GM12878 (cell line): ENCODE data around the gene KRT81. TPM values are rescaled to one million over a fixed set of nuclear protein-coding genes. Genes with fewer than 3 reads are reported as not detected.
"Not testable (repeated sequence)": the region's sequence is repeated elsewhere in the genome, so short reads cannot be mapped to it uniquely, and the experiment has no call there.

Source experiments
- ATAC-seq: fragments of 200-7000 bp; cut with Tn5 transposase; 3 replicates; pipeline ENCODE4 v1.9.1; 2020; ENCODE audit warnings: mild to moderate bottlenecking, moderate library complexity
- BruUV-seq: library from RNA; stranded (reverse); fragments of 400-500 nt; replicated peaks from 2 replicates; lab custom pipeline; 2021; lab: Mats Ljungman, UMichigan
- CTCF ChIA-PET: fragments of 300-600 bp; sonication (Branson Sonifier 250); formaldehyde crosslinking; extraction: SDS; loops from one replicate; lab custom pipeline; 2021; ENCODE audit warnings: inconsistent platforms; lab: Yijun Ruan, JAX
- POLR2A ChIA-PET: fragments of 350-600 bp; formaldehyde crosslinking; extraction: SDS; loops from one replicate; lab custom pipeline; 2021; ENCODE audit warnings: inconsistent platforms; lab: Charles Lee
- RAD21 ChIA-PET: fragments of 300-600 bp; sonication (Branson Sonifier 250); formaldehyde crosslinking; loops from one replicate; lab custom pipeline; 2023; ENCODE audit warnings: antibody characterized with exemption; ENCODE audit not compliant: unreplicated experiment; lab: Charles Lee
- SMC1A ChIA-PET: fragments of 300-600 bp; sonication (Branson Sonifier 250); formaldehyde crosslinking; loops from one replicate; lab custom pipeline; 2023; ENCODE audit not compliant: unreplicated experiment, uncharacterized antibody; lab: Charles Lee
- DNase-seq: peaks from one replicate; pipeline ENCODE4 v3.0.0-alpha.2; 2011; ENCODE audit warnings: low read depth, low spot score
- FAIRE-seq: peaks from 3 replicates; lab custom pipeline; 2011; peaks lifted over from hg19 to GRCh38; lab: Jason Lieb, UNC
- H2AFZ ChIP-seq: 2 replicates; pipeline ENCODE4 v1.6.0; 2011; ENCODE audit warnings: low read depth, low read length, control low read depth; ENCODE audit not compliant: control insufficient read depth
- H3K27ac ChIP-seq: 2 replicates; pipeline ENCODE4 v1.5.1; 2011; ENCODE audit warnings: control low read depth; ENCODE audit not compliant: control insufficient read depth, insufficient read depth
- H3K27me3 ChIP-seq, 2 experiments: replicated peaks in 1 of 2; 2 replicates each; pipeline versions ENCODE4 v1.6.0 to v1.6.1; 2011; ENCODE audit warnings: low read length in 1 of 2; ENCODE audit not compliant: control insufficient read depth in 2 of 2, insufficient read depth in 2 of 2
- H3K36me3 ChIP-seq, 2 experiments: 2 replicates each; pipeline ENCODE4 v1.5.1; 2011; ENCODE audit warnings: low read length in 1 of 2; ENCODE audit not compliant: control insufficient read depth in 2 of 2, insufficient read depth in 2 of 2
- H3K4me1 ChIP-seq: 2 replicates; pipeline ENCODE4 v1.6.1; 2011; ENCODE audit warnings: mild to moderate bottlenecking, low read length, moderate library complexity, mixed read lengths; ENCODE audit not compliant: control insufficient read depth, insufficient read depth
- H3K4me2 ChIP-seq: 2 replicates; pipeline ENCODE4 v1.6.0; 2011; ENCODE audit warnings: control low read depth; ENCODE audit not compliant: control insufficient read depth, insufficient read depth
- H3K4me3 ChIP-seq: fragments of 200-600 bp; sonication (generic); 2 replicates; pipeline ENCODE4 v1.5.1; 2016
- H3K79me2 ChIP-seq: 2 replicates; pipeline ENCODE4 v1.6.0; 2011; ENCODE audit warnings: low read length; ENCODE audit not compliant: control insufficient read depth, insufficient read depth
- H3K9ac ChIP-seq: 2 replicates; pipeline ENCODE4 v1.8.0; 2011; ENCODE audit warnings: low read length, control low read depth, mixed read lengths; ENCODE audit not compliant: control insufficient read depth, insufficient read depth
- H3K9me3 ChIP-seq: replicated peaks from 3 replicates; pipeline ENCODE4 v1.5.1; 2011; ENCODE audit warnings: mild to moderate bottlenecking, low read length; ENCODE audit not compliant: control insufficient read depth, insufficient read depth
- H4K20me1 ChIP-seq: 2 replicates; pipeline ENCODE4 v1.6.0; 2011; ENCODE audit not compliant: control insufficient read depth, insufficient read depth
- CBX5 ChIP-seq: sonication (generic); IDR thresholded peaks from 2 replicates; pipeline ENCODE4 v1.6.1; 2016; ENCODE audit warnings: low read depth, moderate library complexity, mild to moderate bottlenecking, inconsistent platforms
- FOS ChIP-seq: IDR thresholded peaks from 3 replicates; pipeline ENCODE4 v1.6.1; 2011; ENCODE audit warnings: borderline replicate concordance; ENCODE audit not compliant: insufficient read length; ENCODE audit errors: extremely low read depth
- HCFC1 ChIP-seq: fragments of 150-350 bp; IDR thresholded peaks from 2 replicates; pipeline ENCODE4 v1.6.1; 2014; ENCODE audit warnings: low read length
- JUNB ChIP-seq: IDR thresholded peaks from 2 replicates; pipeline ENCODE4 v1.6.1; 2016; ENCODE audit warnings: antibody characterized with exemption, mild to moderate bottlenecking
- JUND ChIP-seq: IDR thresholded peaks from 2 replicates; pipeline ENCODE4 v1.6.1; 2012; ENCODE audit warnings: low read depth, mild to moderate bottlenecking, low read length, improper control_type of control experiment, moderate library complexity
- SMC3 ChIP-seq: IDR thresholded peaks from 2 replicates; pipeline ENCODE4 v1.6.1; 2011; ENCODE audit warnings: low read length, improper control_type of control experiment, borderline replicate concordance
- TCF7 ChIP-seq: IDR thresholded peaks from 2 replicates; pipeline ENCODE4 v1.6.1; 2014; ENCODE audit warnings: antibody characterized with exemption, borderline replicate concordance
- ZBTB4 ChIP-seq: fragments of 450-650 bp; formaldehyde crosslinking; IDR thresholded peaks from 2 replicates; pipeline ENCODE4 v1.4.0; 2022; ENCODE audit warnings: mild to moderate bottlenecking, moderate library complexity
- ZNF687 ChIP-seq: fragments of 450-650 bp; IDR thresholded peaks from 2 replicates; pipeline ENCODE4 v1.6.1; 2017; ENCODE audit warnings: mild to moderate bottlenecking, moderate library complexity
- WGBS: methylation state at CpG from one replicate; pipeline ENCODE4 v1.1.6; 2016; ENCODE audit warnings: low lambda C conversion rate; ENCODE audit not compliant: insufficient replicate concordance, insufficient coverage; ENCODE audit errors: missing lambda C conversion rate; 5-methylcytosine and 5-hydroxymethylcytosine counted together
- in situ Hi-C: fragments of 300-500 bp; cut with MboI; formaldehyde crosslinking; loops from 9 replicates; pipeline ENCODE4 v1.14.3; 2018; ENCODE audit warnings: mixed read lengths
- intact Hi-C: fragments of 100-400 bp; cut with micrococcal nuclease; formaldehyde crosslinking; loops from one replicate; pipeline ENCODE4 v1.14.2; 2022; ENCODE audit not compliant: unreplicated experiment
- polyA plus RNA-seq, 11 experiments: library from polyadenylated mRNA; depleted of rRNA in 4 of 11; unstranded in 6 of 11; stranded (reverse) in 5 of 11; fragments of >200 nt; fragmentation: Nextera tagmentation in 4 of 11; fragmentation: Illumina TruSeq in 1 of 11; extraction: Ambion mirVana in 4 of 11; extraction: Trizol in 1 of 11; gene quantifications; 1 replicate in 1 of 11; 2 replicates in 10 of 11; pipeline versions ENCODE4 v1.2.1 to v1.2.3, GENCODE V29; 2011 to 2016; ENCODE audit warnings: inconsistent platforms in 2 of 11, missing spikeins in 2 of 11, low read depth in 1 of 11
- total RNA-seq, 4 experiments: library from RNA; depleted of rRNA in 3 of 4; stranded (reverse); fragments of >200 nt in 3 of 4; fragmentation: Illumina TruSeq in 1 of 4; extraction: Trizol in 1 of 4; gene quantifications; 2 replicates each; pipeline versions ENCODE4 v1.2.1 to v1.2.3, GENCODE V29; 2013 to 2021

KRT81 gene
- total and polyA plus RNA-seq, 10 of the 15 experiments (the other 5 are each of a cell fraction or from before 2014, with no cell fraction given): 0.05 to 0.15 TPM; not detected in 8

- DNase-seq, H3K36me3 ChIP-seq, ATAC-seq, H3K27me3 ChIP-seq, BruUV-seq, H4K20me1 ChIP-seq, intact Hi-C loops, RAD21 ChIA-PET, H3K79me2 ChIP-seq, H3K27ac ChIP-seq, H3K4me2 ChIP-seq, SMC1A ChIA-PET, POLR2A ChIA-PET, H2AFZ ChIP-seq, H3K9ac ChIP-seq, H3K9me3 ChIP-seq, H3K4me3 ChIP-seq, FAIRE-seq, in situ Hi-C loops: not testable (repeated sequence)
- WGBS: 36% methylated on average over 6 of the region's 6 CpGs
- CTCF ChIA-PET: interaction anchor here (0.6 to 2.6 kb wide), 4 partner anchors 11 to 39 kb away, joined by 3 to 7 read pairs (median 4); no protein-coding TSS in a partner anchor
- H3K4me1 ChIP-seq: peaks cover 16% of the 10 kb centered on the region
Observed at GRCh38 chr12:52240247-52240646, 51.1 kb downstream of the KRT81 start.

- H3K4me3 ChIP-seq: no peak overlapping the region
- 22% methylated on average over 2 of the region's 2 CpGs for WGBS
- FAIRE-seq (no peak), ATAC-seq (no peak), DNase-seq (no peak)
- BruUV-seq: no TSS peak
- ChIA-PET RAD21 (no interaction called here), SMC1A (no interaction called here), POLR2A (no interaction called here), CTCF (interaction anchor here (0.6 to 4.1 kb wide), 4 partner anchors 12 to 40 kb away, joined by 3 to 20 read pairs (median 5); no protein-coding TSS in a partner anchor)
- in situ Hi-C loops (no loop called here), intact Hi-C loops (no loop called here)
- H3K4me1 ChIP-seq: peaks cover 16% of the 10 kb centered on the region
- H4K20me1 ChIP-seq: no peaks in the 10 kb centered on the region
- H3K4me2 ChIP-seq: no peak overlapping the region
- H3K9ac ChIP-seq: no peak overlapping the region
- no peaks in the 10 kb centered on the region for H3K79me2 ChIP-seq
- no peak overlapping the region for H2AFZ ChIP-seq
- H3K27ac ChIP-seq: no peak overlapping the region
- H3K9me3 ChIP-seq: no peaks in the 10 kb centered on the region
- no peaks in the 10 kb centered on the region for H3K36me3 ChIP-seq
- H3K27me3 ChIP-seq: 0 out of 4 replicates have a peak, but pooled peaks cover 0 to 1% of the 10 kb centered on the region in 2 experiments
- TF ChIP-seq ZBTB4 (CRISPR knock-in tag) (no peak), JUNB (no peak), FOS (no peak), ZNF687 (no peak), SMC3 (no peak), HCFC1 (no peak), TCF7 (no peak), CBX5 (no peak), JUND (no peak)
Observed at GRCh38 chr12:52239767-52240166, 51.6 kb downstream of the KRT81 start.
